Measurements from ENCODE around the gene OPALIN. TPM values are rescaled to one million over a fixed set of nuclear protein-coding genes. Genes with fewer than 3 reads are reported as not detected.
"Not testable (repeated sequence)": the region's sequence is repeated elsewhere in the genome, so short reads cannot be mapped to it uniquely, and the experiment has no call there.

OPALIN gene
- total RNA-seq, 2 donors from 2014 or later, result not detected

DNA sequence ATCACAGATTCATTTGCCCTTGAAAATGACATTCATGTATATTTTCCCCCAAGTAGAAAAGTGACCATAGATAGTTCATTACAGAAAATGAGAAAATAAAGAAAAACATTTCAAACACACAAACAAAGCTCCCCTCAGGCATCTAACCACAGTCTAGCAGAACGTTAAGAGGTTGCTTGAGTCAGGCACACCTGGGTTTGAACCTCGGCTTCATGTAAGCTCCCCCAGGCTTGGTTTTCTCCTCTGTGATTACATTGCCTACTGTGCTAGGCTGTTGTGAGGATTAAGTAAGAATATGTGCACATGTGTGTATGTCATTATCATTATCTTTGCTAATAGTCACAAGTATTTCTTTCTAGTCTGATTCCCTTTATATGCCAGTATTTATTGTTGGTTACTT, 45.5 kb downstream of the OPALIN start:
- Histone ChIP-seq H3K36me3 (no peaks in the 10 kb centered on the region), H3K4me3 (no peak overlapping the region), H3K27ac (no peak overlapping the region), H3K9me3 (no peaks in the 10 kb centered on the region), H3K27me3 (replicated peaks; ENCODE audit: insufficient read depth) (no peaks in the 10 kb centered on the region), H3K4me1 (ENCODE audit: control insufficient read depth in 1 of 2, low read depth in 2 of 2) (peaks cover 8 to 17% of the 10 kb centered on the region in 2 donors)
- TF ChIP-seq, protein P1, sequence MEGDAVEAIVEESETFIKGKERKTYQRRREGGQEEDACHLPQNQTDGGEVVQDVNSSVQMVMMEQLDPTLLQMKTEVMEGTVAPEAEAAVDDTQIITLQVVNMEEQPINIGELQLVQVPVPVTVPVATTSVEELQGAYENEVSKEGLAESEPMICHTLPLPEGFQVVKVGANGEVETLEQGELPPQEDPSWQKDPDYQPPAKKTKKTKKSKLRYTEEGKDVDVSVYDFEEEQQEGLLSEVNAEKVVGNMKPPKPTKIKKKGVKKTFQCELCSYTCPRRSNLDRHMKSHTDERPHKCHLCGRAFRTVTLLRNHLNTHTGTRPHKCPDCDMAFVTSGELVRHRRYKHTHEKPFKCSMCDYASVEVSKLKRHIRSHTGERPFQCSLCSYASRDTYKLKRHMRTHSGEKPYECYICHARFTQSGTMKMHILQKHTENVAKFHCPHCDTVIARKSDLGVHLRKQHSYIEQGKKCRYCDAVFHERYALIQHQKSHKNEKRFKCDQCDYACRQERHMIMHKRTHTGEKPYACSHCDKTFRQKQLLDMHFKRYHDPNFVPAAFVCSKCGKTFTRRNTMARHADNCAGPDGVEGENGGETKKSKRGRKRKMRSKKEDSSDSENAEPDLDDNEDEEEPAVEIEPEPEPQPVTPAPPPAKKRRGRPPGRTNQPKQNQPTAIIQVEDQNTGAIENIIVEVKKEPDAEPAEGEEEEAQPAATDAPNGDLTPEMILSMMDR (IDR thresholded peaks at IDR 0.05), result no peak
- DNase-seq (ENCODE audit: low spot score) (no peak), ATAC-seq (ENCODE audit: insufficient number of reproducible peaks, low FRiP score, low read depth) (no peak)

DNA sequence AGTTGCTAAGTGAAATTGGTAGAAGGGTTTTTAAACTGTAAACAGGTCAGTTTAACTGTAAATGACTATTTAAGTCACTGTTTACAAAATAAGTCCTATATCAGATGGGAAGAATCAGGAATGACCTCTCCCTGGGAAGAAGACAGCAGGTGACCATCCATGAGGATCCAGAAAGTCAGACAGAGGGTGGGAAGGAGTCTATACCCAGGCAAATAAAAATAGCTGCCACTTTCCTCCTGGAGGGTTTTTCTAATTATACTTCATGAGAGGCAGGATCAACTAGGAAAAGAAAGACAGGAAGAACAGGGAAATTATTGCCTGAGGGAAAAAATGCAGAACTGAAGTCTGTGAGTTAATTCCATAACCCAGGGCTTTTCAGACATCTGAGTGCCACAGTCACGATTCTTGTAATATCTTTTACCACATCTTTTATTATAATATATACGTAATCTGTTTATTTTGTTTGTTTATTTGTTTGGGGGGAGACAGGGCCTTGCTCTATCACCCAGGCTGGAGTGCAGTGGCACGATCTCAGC, 47.6 kb downstream of the OPALIN start:
- Histone ChIP-seq H3K9me3 (no peaks in the 10 kb centered on the region), H3K36me3 (no peaks in the 10 kb centered on the region), H3K27me3 (replicated peaks; ENCODE audit: insufficient read depth) (no peaks in the 10 kb centered on the region), H3K4me1 (ENCODE audit: control insufficient read depth in 1 of 2, low read depth in 2 of 2) (peaks cover 8 to 17% of the 10 kb centered on the region in 2 donors), H3K27ac (no peak overlapping the region), H3K4me3 (no peak overlapping the region)
- TF ChIP-seq, protein P1 (IDR thresholded peaks at IDR 0.05), result no peak
- DNase-seq (ENCODE audit: low spot score), result no peak
- ATAC-seq (ENCODE audit: insufficient number of reproducible peaks, low FRiP score, low read depth), result no peak

DNA sequence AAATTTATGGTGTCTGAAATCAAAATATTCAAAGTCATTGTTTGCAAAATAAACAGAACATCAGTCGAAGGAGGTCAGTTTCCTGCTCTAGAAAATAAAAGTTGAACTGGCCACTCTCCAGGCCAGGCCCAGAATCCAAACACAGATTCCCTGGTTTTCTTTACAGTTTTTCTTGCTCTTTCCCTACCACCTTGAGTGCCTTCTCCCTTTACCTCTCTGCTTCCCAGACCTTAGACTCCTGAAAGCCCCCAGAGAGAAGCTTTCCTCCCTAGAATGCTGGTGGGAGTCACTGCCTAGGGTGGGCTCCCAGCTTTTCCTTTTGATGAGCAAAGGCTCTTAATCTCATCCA, 48.5 kb downstream of the OPALIN start:
- no peak overlapping the region for H3K4me3 ChIP-seq
- TF ChIP-seq, protein P1 (IDR thresholded peaks at IDR 0.05), result no peak
- DNase-seq (ENCODE audit: low spot score), result no peak
- no peaks in the 10 kb centered on the region for H3K27me3 ChIP-seq (replicated peaks; ENCODE audit: insufficient read depth)
- no peak overlapping the region for H3K27ac ChIP-seq
- peaks cover 8 to 17% of the 10 kb centered on the region in 2 donors for H3K4me1 ChIP-seq (ENCODE audit: control insufficient read depth in 1 of 2, low read depth in 2 of 2)
- no peaks in the 10 kb centered on the region for H3K9me3 ChIP-seq
- H3K36me3 ChIP-seq, result no peaks in the 10 kb centered on the region
- ATAC-seq (ENCODE audit: insufficient number of reproducible peaks, low FRiP score, low read depth), result no peak

DNA sequence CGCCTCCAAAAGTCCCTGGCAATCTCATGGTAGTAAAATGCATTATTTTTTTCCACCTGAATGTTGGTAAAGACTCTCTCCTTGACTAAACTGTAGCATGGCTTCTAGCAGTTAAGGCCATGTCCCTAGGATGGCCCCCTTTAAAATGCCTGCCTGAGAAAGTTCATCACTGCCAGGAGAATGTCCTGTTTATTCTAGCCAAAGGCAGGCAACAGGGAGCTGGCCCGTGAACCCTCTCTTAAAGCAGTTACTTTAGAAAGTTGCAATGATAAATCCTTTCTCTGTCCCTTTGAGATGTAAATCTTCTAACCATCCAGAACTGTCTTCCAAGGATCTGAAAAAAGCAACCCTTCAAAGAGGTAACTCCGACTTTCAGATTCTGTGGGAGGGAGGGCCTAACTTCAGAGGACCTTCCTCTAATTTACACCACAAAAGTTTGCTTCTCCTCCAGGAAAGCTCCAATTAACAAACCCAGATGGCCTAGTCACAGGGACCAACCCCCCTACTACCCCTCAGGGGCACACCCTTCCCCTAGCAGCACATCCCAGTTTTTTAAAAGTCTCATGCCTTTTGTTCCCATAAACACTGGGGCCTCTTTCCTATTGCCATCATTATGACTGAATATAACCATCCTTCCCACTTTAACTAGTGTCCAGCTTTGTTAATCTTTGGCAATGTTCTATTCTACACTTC, 49.0 kb downstream of the OPALIN start:
- H3K9me3 ChIP-seq, result no peaks in the 10 kb centered on the region
- H3K27me3 ChIP-seq (replicated peaks; ENCODE audit: insufficient read depth), result no peaks in the 10 kb centered on the region
- ATAC-seq (ENCODE audit: insufficient number of reproducible peaks, low FRiP score, low read depth) (no peak), DNase-seq (ENCODE audit: low spot score) (no peak)
- no peak overlapping the region for H3K27ac ChIP-seq
- no peaks in the 10 kb centered on the region for H3K36me3 ChIP-seq
- H3K4me3 ChIP-seq, result no peak overlapping the region
- TF ChIP-seq, protein P1 (IDR thresholded peaks at IDR 0.05), result no peak
- H3K4me1 ChIP-seq (ENCODE audit: control insufficient read depth in 1 of 2, low read depth in 2 of 2), result peaks cover 8 to 17% of the 10 kb centered on the region in 2 donors

DNA sequence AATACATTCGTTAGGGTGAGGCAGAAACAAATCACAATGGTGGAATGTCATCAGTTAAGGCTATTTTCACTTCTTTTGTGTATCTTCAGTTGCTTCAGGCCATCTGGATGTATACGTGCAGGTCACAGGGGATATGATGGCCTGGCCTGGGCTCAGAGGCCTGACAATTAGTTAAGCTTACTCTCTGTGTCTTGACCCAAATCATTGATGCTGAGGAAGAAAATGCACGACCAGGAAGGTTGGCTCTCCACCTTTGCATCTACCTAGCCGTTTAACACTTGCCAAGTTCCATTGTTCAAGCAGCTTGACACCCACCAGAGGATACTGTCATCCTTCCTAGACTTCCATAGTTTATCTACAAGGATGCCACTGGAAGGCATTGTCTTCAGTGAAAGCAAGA, 49.9 kb downstream of the OPALIN start:
- not testable (repeated sequence) for H3K9me3 ChIP-seq; H3K36me3 ChIP-seq; DNase-seq (ENCODE audit: low spot score); ATAC-seq (ENCODE audit: insufficient number of reproducible peaks, low FRiP score, low read depth); H3K4me3 ChIP-seq; H3K27me3 ChIP-seq (replicated peaks; ENCODE audit: insufficient read depth); H3K27ac ChIP-seq
- H3K4me1 ChIP-seq (ENCODE audit: control insufficient read depth in 1 of 2, low read depth in 2 of 2), result peaks cover 8 to 17% of the 10 kb centered on the region in 2 donors

DNA sequence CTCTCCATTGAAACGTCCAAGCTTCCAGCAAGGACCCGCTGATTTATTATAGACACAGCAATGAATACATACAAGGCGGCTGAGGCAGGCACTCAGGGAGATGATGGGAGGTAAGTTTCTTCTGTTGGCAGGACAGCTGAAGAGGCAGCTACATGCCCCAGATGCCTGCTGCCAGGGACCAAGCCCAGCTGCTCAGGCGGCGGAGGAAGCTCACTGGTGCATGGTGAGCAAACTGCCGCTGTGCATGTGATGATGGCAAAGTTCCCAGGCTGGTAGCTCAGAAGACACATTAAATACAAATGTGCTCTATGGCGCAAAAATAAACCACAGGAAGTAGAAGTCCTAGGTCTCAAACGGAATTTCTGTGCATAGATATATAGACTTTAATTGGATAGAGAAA, 52.3 kb downstream of the OPALIN start:
- H3K9me3 ChIP-seq, result no peaks in the 10 kb centered on the region
- H3K27me3 ChIP-seq (replicated peaks; ENCODE audit: insufficient read depth), result no peaks in the 10 kb centered on the region
- no peak overlapping the region for H3K4me3 ChIP-seq
- no peak for DNase-seq (ENCODE audit: low spot score)
- TF ChIP-seq, protein P1 (IDR thresholded peaks at IDR 0.05), result no peak
- ATAC-seq (ENCODE audit: insufficient number of reproducible peaks, low FRiP score, low read depth), result no peak
- peaks cover 8 to 17% of the 10 kb centered on the region in 2 donors for H3K4me1 ChIP-seq (ENCODE audit: control insufficient read depth in 1 of 2, low read depth in 2 of 2)
- H3K27ac ChIP-seq, result no peak overlapping the region
- H3K36me3 ChIP-seq, result no peaks in the 10 kb centered on the region
